Measurements from ENCODE around the gene KRT4. TPM values are rescaled to one million over a fixed set of nuclear protein-coding genes. Genes with fewer than 3 reads are reported as not detected.

The KRT4 gene
- total and polyA plus RNA-seq, 2 donors from 2014 or later = 0.15 TPM; not detected in 1

GRCh38 chr12:52798671-52799504 lies 15.0 kb downstream of the KRT4 start:
- DNase-seq (no peak), FAIRE-seq (no peak)
- no peaks in the 10 kb centered on the region for H3K36me3 ChIP-seq (ENCODE audit: control insufficient read depth in 2 of 3, insufficient read depth in 3 of 3, low read length in 3 of 3)
- H3K27ac ChIP-seq (ENCODE audit: low read depth in 2 of 2, low read length in 2 of 2) = no peak overlapping the region
- intact Hi-C loops (cut with DNase I) = no loop called here
- H3K27me3 ChIP-seq (ENCODE audit: control insufficient read depth, insufficient read depth, low read length) = no peaks in the 10 kb centered on the region
- H3K9me3 ChIP-seq (ENCODE audit: control insufficient read depth in 2 of 3, insufficient read depth in 1 of 3, low read length in 3 of 3) = no peaks in the 10 kb centered on the region
- TF ChIP-seq CTCF (IDR thresholded peaks at IDR 0.05; ENCODE audit: borderline replicate concordance, extremely low read depth, insufficient read depth) = no peak
- H3K4me3 ChIP-seq (ENCODE audit: low read length in 3 of 3) = no peak overlapping the region
- H3K9ac ChIP-seq (ENCODE audit: low read length in 3 of 3) = no peak overlapping the region
- H3K4me1 ChIP-seq (ENCODE audit: control insufficient read depth in 2 of 3, insufficient read depth in 2 of 3, low read depth in 1 of 3, low read length in 3 of 3) = no peaks in the 10 kb centered on the region

GRCh38 chr12:52798003-52798670 lies 15.8 kb downstream of the KRT4 start:
- H3K4me3 ChIP-seq (ENCODE audit: low read length in 3 of 3) = no peak overlapping the region
- H3K27ac ChIP-seq (ENCODE audit: low read depth in 2 of 2, low read length in 2 of 2) = no peak overlapping the region
- H3K4me1 ChIP-seq (ENCODE audit: control insufficient read depth in 2 of 3, insufficient read depth in 2 of 3, low read depth in 1 of 3, low read length in 3 of 3) = no peaks in the 10 kb centered on the region
- intact Hi-C loops (cut with DNase I) = no loop called here
- TF ChIP-seq CTCF (IDR thresholded peaks at IDR 0.05; ENCODE audit: borderline replicate concordance, extremely low read depth, insufficient read depth) = no peak
- H3K36me3 ChIP-seq (ENCODE audit: control insufficient read depth in 2 of 3, insufficient read depth in 3 of 3, low read length in 3 of 3) = no peaks in the 10 kb centered on the region
- DNase-seq (no peak), FAIRE-seq (no peak)
- no peak overlapping the region for H3K9ac ChIP-seq (ENCODE audit: low read length in 3 of 3)
- H3K9me3 ChIP-seq (ENCODE audit: control insufficient read depth in 2 of 3, insufficient read depth in 1 of 3, low read length in 3 of 3) = no peaks in the 10 kb centered on the region
- H3K27me3 ChIP-seq (ENCODE audit: control insufficient read depth, insufficient read depth, low read length) = no peaks in the 10 kb centered on the region

- FAIRE-seq (no peak), DNase-seq (no peak)
- no peaks in the 10 kb centered on the region for H3K4me1 ChIP-seq (ENCODE audit: control insufficient read depth in 2 of 3, insufficient read depth in 2 of 3, low read depth in 1 of 3, low read length in 3 of 3)
- TF ChIP-seq CTCF (IDR thresholded peaks at IDR 0.05; ENCODE audit: borderline replicate concordance, extremely low read depth, insufficient read depth) = no peak
- H3K9ac ChIP-seq (ENCODE audit: low read length in 3 of 3) = no peak overlapping the region
- H3K4me3 ChIP-seq (ENCODE audit: low read length in 3 of 3) = no peak overlapping the region
- H3K36me3 ChIP-seq (ENCODE audit: control insufficient read depth in 2 of 3, insufficient read depth in 3 of 3, low read length in 3 of 3) = no peaks in the 10 kb centered on the region
- no peak overlapping the region for H3K27ac ChIP-seq (ENCODE audit: low read depth in 2 of 2, low read length in 2 of 2)
- intact Hi-C loops (cut with DNase I) = no loop called here
- no peaks in the 10 kb centered on the region for H3K9me3 ChIP-seq (ENCODE audit: control insufficient read depth in 2 of 3, insufficient read depth in 1 of 3, low read length in 3 of 3)
- H3K27me3 ChIP-seq (ENCODE audit: control insufficient read depth, insufficient read depth, low read length) = no peaks in the 10 kb centered on the region
These were observed 16.4 kb downstream of the KRT4 start for GRCh38 chr12:52797529-52797894.
